ENCODE results near the gene RAB3GAP2.
"Not testable (repeated sequence)": the region's sequence is repeated elsewhere in the genome, so short reads cannot be mapped to it uniquely, and the experiment has no call there.

RAB3GAP2 gene

GRCh38 chr1:220195701-220196100 is 76.6 kb downstream of the RAB3GAP2 start:
- no peak for DNase-seq

- DNase-seq, result no peak
Measured at GRCh38 chr1:220189750-220190347, 82.4 kb downstream of the RAB3GAP2 start.

GRCh38 chr1:220188538-220188937 is 83.7 kb downstream of the RAB3GAP2 start:
- no peak for DNase-seq

GRCh38 chr1:220186752-220187151 is 85.5 kb downstream of the RAB3GAP2 start:
- no peak for DNase-seq

- DNase-seq, result no peak
Measured at GRCh38 chr1:220184506-220184905, 87.7 kb downstream of the RAB3GAP2 start.

GRCh38 chr1:220182656-220183055 is 89.6 kb downstream of the RAB3GAP2 start:
- no peak for DNase-seq

GRCh38 chr1:220182111-220182510 is 90.1 kb downstream of the RAB3GAP2 start:
- no peak for DNase-seq

GRCh38 chr1:220176540-220176939 is 95.7 kb downstream of the RAB3GAP2 start:
- DNase-seq, result no peak

GRCh38 chr1:220170836-220171526 is 101.3 kb downstream of the RAB3GAP2 start:
- DNase-seq, result no peak

- not testable (repeated sequence) for DNase-seq
Measured at GRCh38 chr1:220169887-220170286, 102.4 kb downstream of the RAB3GAP2 start.

- DNase-seq, result no peak
Measured at GRCh38 chr1:220166853-220167252, 105.4 kb downstream of the RAB3GAP2 start.

GRCh38 chr1:220164517-220164916 is 107.7 kb downstream of the RAB3GAP2 start:
- no peak for DNase-seq

- no peak for DNase-seq
Measured at GRCh38 chr1:220164116-220164515, 108.1 kb downstream of the RAB3GAP2 start.

GRCh38 chr1:220160027-220160426 is 112.2 kb downstream of the RAB3GAP2 start:
- DNase-seq, result no peak

GRCh38 chr1:220159041-220159440 is 113.2 kb downstream of the RAB3GAP2 start:
- DNase-seq, result no peak

- not testable (repeated sequence) for DNase-seq
Measured at GRCh38 chr1:220158530-220158929, 113.7 kb downstream of the RAB3GAP2 start.

GRCh38 chr1:220157738-220158137 is 114.5 kb downstream of the RAB3GAP2 start:
- no peak for DNase-seq

- no peak for DNase-seq
Measured at GRCh38 chr1:220156620-220157146, 115.6 kb downstream of the RAB3GAP2 start.

- no peak for DNase-seq
Measured at GRCh38 chr1:220153147-220153546, 119.1 kb downstream of the RAB3GAP2 start.

- no peak for DNase-seq
Measured at GRCh38 chr1:220151454-220151853, 120.8 kb downstream of the RAB3GAP2 start.

- no peak for DNase-seq
Measured at GRCh38 chr1:220149742-220150141, 122.5 kb downstream of the RAB3GAP2 start.

- DNase-seq, result no peak
Measured at GRCh38 chr1:220144051-220144450, 128.2 kb downstream of the RAB3GAP2 start.

- no peak for DNase-seq
Measured at GRCh38 chr1:220139966-220140365, 132.3 kb downstream of the RAB3GAP2 start.

- no peak for DNase-seq
Measured at GRCh38 chr1:220137019-220137786, 135.1 kb downstream of the RAB3GAP2 start.

All from DMS 273 treated with DMSO at 0.1 percent for 48 hours (cell line).